GM12873 (cell line): ENCODE data around the gene TP53I11.

ENCODE experiments used
- TF ChIP-seq, protein P1 (sequence below): IDR thresholded peaks from 2 replicates; pipeline ENCODE4 v1.5.1; 2012; ENCODE audit warnings: low read depth, mild to moderate bottlenecking, moderate library complexity, low read length, control low read depth; ENCODE audit not compliant: insufficient read depth; ENCODE audit errors: missing control alignments

TP53I11 gene, protein sequence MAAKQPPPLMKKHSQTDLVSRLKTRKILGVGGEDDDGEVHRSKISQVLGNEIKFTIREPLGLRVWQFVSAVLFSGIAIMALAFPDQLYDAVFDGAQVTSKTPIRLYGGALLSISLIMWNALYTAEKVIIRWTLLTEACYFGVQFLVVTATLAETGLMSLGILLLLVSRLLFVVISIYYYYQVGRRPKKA

DNA sequence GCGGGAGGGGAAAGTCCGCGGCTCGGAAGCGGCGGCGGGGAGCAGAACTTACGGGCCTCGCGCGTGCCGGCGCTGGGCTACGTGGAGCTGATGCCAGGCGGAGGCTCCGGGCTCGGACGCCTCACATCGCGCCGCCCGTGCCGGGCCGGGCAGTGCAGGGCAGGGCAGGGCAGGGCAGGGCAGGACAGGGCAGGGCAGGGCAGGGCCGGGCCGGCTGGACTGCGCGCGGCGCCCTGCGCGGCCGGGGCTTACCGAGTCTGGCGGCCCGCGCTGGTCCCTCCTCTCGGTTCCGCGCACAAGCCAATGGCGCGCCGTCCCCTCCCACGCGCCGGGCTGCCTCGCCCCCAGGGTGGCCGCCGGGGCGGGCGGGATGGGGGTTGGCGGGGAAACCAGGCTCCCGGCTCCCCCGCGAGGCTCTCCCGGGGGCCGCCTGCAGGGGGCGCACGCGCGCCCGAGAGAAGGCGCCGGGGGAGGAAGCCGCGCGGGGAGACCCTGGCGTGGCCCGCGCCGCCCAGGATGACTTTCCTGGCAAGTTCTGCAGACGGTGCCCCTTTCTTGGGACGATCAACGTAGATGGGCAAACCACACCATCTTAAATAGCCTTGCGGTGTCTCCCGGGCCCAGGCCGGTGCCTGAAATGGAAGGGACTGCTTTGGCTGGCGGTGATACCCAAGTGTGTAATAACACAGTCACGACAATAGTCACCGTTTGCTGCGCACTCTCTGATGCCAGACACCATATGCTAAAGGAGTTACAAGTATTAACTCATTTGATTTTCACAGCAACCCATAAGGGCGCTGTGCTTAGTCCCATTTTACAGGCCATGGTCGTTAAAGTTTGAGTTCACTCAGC lies at the start of gene TP53I11:
Gene TP53I11 (minus strand): TSS at position 259 of the 852 bp plus-strand sequence. CDS start 12,548 bp downstream, outside the sequence.
- TF ChIP-seq, protein P1, sequence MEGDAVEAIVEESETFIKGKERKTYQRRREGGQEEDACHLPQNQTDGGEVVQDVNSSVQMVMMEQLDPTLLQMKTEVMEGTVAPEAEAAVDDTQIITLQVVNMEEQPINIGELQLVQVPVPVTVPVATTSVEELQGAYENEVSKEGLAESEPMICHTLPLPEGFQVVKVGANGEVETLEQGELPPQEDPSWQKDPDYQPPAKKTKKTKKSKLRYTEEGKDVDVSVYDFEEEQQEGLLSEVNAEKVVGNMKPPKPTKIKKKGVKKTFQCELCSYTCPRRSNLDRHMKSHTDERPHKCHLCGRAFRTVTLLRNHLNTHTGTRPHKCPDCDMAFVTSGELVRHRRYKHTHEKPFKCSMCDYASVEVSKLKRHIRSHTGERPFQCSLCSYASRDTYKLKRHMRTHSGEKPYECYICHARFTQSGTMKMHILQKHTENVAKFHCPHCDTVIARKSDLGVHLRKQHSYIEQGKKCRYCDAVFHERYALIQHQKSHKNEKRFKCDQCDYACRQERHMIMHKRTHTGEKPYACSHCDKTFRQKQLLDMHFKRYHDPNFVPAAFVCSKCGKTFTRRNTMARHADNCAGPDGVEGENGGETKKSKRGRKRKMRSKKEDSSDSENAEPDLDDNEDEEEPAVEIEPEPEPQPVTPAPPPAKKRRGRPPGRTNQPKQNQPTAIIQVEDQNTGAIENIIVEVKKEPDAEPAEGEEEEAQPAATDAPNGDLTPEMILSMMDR, result peak; percentile 51

DNA sequence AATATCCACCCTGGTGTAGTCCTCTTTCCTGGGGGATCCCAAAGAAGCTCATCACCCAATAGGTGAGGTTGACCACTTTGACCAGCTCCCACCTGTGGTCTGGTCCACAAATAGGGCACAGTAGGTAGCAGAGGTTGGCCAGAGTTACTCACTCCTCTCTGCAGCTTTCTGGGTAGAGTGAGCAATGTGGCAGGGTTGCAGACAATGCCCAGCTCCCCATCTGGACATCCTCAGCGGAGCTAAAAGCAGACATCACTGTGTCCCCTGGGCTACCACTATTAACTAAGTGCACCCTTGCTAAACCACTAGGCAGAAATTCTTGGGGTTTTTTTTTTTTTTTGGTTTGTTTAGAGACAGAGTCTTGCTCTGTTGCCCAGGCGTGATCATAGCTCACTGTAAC lies 48.4 kb upstream of the TP53I11 start:
- TF ChIP-seq, protein P1, result no peak

DNA sequence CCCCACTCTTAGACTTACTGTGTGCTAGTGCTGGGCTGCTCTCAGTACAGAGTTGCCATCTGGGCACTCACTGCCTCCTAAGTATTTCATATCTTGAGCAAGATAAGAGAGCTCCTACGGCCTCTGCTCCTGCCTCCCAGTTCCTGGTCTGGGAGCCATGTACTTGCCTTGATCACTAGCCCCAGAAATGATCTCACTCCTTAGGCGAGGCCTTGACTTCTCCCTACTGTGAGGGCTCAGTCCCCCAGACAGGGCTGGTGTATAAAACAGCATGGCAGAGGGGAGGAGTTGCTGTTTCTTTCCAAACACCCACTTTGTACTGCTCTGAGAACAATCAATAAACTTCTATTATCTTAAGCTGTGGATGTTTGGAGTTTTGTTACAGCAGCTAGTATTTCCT lies 47.4 kb upstream of the TP53I11 start:
- TF ChIP-seq, protein P1, result no peak

DNA sequence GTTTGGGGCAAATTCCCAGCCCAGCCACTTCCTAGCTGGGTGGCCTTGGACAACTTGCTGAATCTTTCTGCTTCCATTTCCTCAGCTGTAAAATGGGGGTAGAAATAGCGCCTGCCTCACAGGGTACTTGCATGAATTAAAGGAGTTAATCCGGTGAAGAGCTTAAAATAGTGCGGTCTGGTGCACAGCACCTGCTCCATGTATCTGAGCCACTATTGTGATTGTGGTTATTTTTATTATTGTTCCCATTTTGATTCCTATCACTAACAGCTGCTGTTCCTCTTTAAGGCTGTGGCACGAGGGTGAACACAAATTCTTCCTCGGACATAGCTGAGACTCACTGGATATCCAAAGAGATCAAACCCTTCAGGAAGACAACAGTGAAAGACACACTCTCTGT lies 46.9 kb upstream of the TP53I11 start:
- TF ChIP-seq, protein P1, result no peak

DNA sequence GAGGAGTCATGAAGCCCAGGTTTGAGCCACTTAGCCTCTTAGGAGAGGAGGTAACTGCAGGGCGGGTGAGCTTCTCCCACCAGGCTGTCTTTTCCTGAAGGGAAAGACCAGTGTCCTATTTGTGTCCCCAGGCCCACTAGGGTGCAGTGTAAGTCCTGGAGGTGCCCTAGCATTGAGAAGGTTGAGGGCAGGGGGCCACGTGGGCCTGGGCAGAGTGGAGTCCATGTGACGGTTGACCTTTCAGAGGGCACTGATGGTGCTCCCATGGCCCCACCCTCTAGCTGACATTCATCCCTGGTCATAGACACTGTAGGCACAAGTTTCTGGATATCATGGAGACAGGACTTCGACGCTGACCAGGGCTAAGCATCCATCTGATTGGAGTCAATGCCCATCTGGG lies 44.1 kb upstream of the TP53I11 start:
- TF ChIP-seq, protein P1, result no peak

DNA sequence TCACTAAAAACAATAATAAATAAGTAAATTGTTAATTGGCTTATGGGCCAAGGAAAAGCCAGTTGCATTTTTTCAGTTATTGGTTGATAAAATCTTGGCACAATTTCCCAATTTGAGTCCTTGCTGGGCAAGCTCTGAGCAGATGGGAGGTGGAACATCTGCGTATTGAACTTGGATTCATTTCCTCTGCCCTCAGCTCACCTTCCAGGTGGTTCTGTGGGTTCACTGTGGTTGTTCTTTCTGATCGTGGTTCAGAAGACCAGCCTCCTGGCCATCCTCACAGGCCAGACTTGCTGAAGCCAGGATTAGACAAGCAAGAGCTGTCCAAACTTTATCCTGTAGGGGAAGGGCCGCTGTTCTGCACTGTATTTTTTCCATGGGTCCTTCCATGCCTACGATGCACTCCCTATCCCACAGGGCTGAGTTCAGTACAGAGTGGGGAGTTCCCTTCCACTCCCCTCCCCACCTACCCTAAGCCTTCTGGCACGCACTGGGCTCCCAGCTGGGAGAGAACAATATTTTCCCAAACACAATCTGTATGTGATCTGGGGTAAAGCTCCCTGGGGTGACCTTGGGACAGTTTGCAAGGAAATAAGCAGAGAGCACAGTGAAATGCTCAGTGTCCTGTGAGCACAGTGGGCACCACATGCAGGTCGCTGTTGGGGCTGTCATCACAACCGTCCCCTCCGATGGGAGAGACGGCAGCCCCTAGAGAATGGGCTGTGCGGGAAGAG lies 43.5 kb upstream of the TP53I11 start:
- TF ChIP-seq, protein P1, result no peak

DNA sequence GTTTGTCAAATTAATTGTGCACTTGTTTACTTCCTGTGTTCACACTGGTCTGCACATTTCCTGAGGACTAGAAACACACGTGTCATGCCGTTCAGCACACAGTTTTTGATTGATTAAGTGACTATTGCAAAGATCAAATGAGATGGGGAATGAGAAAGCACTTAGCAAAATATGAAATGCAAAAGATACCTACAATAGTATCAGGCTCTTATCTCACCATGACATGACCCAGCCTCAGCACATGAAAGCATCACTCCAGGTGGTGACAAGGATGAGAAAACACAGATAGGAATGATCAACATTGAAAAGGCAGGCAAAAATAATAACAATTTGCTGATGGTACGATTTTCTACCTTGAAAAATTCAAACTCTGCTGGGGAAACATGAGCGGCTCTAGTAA lies 42.1 kb upstream of the TP53I11 start:
- TF ChIP-seq, protein P1, result no peak
